ENCODE data around the gene DNAJB8.

DNAJB8 gene

GRCh38 chr3:128482666-128483656 lies 16.3 kb upstream of the DNAJB8 start:
- DNase-seq (ENCODE audit: low read depth): no peak

- no peak for DNase-seq (ENCODE audit: low read depth)
Measured at GRCh38 chr3:128482175-128482574, 15.5 kb upstream of the DNAJB8 start.

- DNase-seq (ENCODE audit: low read depth): no peak
Measured at GRCh38 chr3:128481438-128481942, 14.8 kb upstream of the DNAJB8 start.

- DNase-seq (ENCODE audit: low read depth): no peak
Measured at GRCh38 chr3:128480717-128481437, 14.2 kb upstream of the DNAJB8 start.

- no peak for DNase-seq (ENCODE audit: low read depth)
Measured at GRCh38 chr3:128480278-128480677, 13.6 kb upstream of the DNAJB8 start.

- no peak for DNase-seq (ENCODE audit: low read depth)
Measured at GRCh38 chr3:128479558-128480086, 12.9 kb upstream of the DNAJB8 start.

GRCh38 chr3:128478576-128479506 lies 12.2 kb upstream of the DNAJB8 start:
- DNase-seq (ENCODE audit: low read depth): no peak

GRCh38 chr3:128476659-128477058 lies 10.0 kb upstream of the DNAJB8 start:
- DNase-seq (ENCODE audit: low read depth): no peak

GRCh38 chr3:128475355-128475754 lies 8.7 kb upstream of the DNAJB8 start:
- DNase-seq (ENCODE audit: low read depth): no peak

GRCh38 chr3:128473737-128474136 lies 7.0 kb upstream of the DNAJB8 start:
- DNase-seq (ENCODE audit: low read depth): no peak

- DNase-seq (ENCODE audit: low read depth): no peak
Measured at GRCh38 chr3:128473180-128473519, 6.5 kb upstream of the DNAJB8 start.

GRCh38 chr3:128472449-128473179 lies 5.9 kb upstream of the DNAJB8 start:
- no peak for DNase-seq (ENCODE audit: low read depth)

- DNase-seq (ENCODE audit: low read depth): no peak
Measured at GRCh38 chr3:128471720-128472119, 5.0 kb upstream of the DNAJB8 start.

- no peak for DNase-seq (ENCODE audit: low read depth)
Measured at GRCh38 chr3:128471110-128471509, 4.4 kb upstream of the DNAJB8 start.

GRCh38 chr3:128470134-128470899 lies 3.6 kb upstream of the DNAJB8 start:
- DNase-seq (ENCODE audit: low read depth): peak; percentile 26

GRCh38 chr3:128469556-128469955 lies 2.9 kb upstream of the DNAJB8 start:
- peak; percentile 18 for DNase-seq (ENCODE audit: low read depth)

GRCh38 chr3:128468791-128469527 lies 2.3 kb upstream of the DNAJB8 start:
- no peak for DNase-seq (ENCODE audit: low read depth)

- DNase-seq (ENCODE audit: low read depth): no peak
Measured at GRCh38 chr3:128468285-128468790, 1.6 kb upstream of the DNAJB8 start.

- no peak for DNase-seq (ENCODE audit: low read depth)
Measured at GRCh38 chr3:128464702-128465101, 2.0 kb downstream of the DNAJB8 start.
